NT2/D1 (cell line): Measurements from ENCODE around the gene CHRM2.

Experiments
- SUZ12 ChIP-seq: IDR thresholded peaks from 2 replicates; pipeline ENCODE4 v1.6.1; 2011; ENCODE audit not compliant: insufficient read length, insufficient read depth; ENCODE audit errors: extremely low read depth
- YY1 ChIP-seq: IDR thresholded peaks from 2 replicates; pipeline ENCODE4 v1.6.1; 2011; ENCODE audit not compliant: insufficient read length, insufficient read depth
- ZNF274 ChIP-seq: IDR thresholded peaks from 2 replicates; pipeline ENCODE4 v1.6.1; 2011; ENCODE audit warnings: mild to moderate bottlenecking, low read depth, low read length

- TF ChIP-seq ZNF274 (no peak), SUZ12 (no peak), YY1 (no peak)
Measured at GRCh38 chr7:136925556-136925955, 57.1 kb downstream of the CHRM2 start.
